Muscle of arm (tissue), 14 donors: Measurements from ENCODE around the gene SLC35E1. TPM values are rescaled to one million over a fixed set of nuclear protein-coding genes. Genes with fewer than 3 reads are reported as not detected.

Source experiments
- DNase-seq: peaks from one replicate; pipeline ENCODE4 v3.0.0-alpha.2; 2013
- long read RNA-seq, 11 donors: transcript quantifications; one replicate each; lab custom pipeline, GENCODE V29; 2026
- polyA plus RNA-seq, 12 donors: library from polyadenylated mRNA; unstranded; fragments of 120-200 nt; gene quantifications; one replicate each; pipeline ENCODE4 v1.2.1, GENCODE V29; 2013; ENCODE audit not compliant: insufficient read length in 12 of 12

Gene SLC35E1
- 10 to 100 TPM in 11 of 12 donors, not detected in 1; 27.4 to 39.6 (median 30.9) TPM for polyA plus RNA-seq
- long read RNA-seq, donor 1, full-length matches to known transcripts: 9 of 22 reads
- long read RNA-seq, donor 1, partial matches to known transcripts: 13 of 22 reads
- long read RNA-seq, donor 1, other reads (novel, unspliced or antisense): 0 of 22 reads
- long read RNA-seq, donor 2, full-length matches to known transcripts: 5 of 12 reads
- long read RNA-seq, donor 2, partial matches to known transcripts: 7 of 12 reads
- long read RNA-seq, donor 2, other reads (novel, unspliced or antisense): 0 of 12 reads
- long read RNA-seq, donor 3, full-length matches to known transcripts: 7 of 7 reads
- long read RNA-seq, donor 3, partial matches to known transcripts: 0 of 7 reads
- long read RNA-seq, donor 3, other reads (novel, unspliced or antisense): 0 of 7 reads
- long read RNA-seq, donor 4, full-length matches to known transcripts: 4 of 4 reads
- long read RNA-seq, donor 4, partial matches to known transcripts: 0 of 4 reads
- long read RNA-seq, donor 4, other reads (novel, unspliced or antisense): 0 of 4 reads
- long read RNA-seq, donor 5, full-length matches to known transcripts: 9 of 9 reads
- long read RNA-seq, donor 5, partial matches to known transcripts: 0 of 9 reads
- long read RNA-seq, donor 5, other reads (novel, unspliced or antisense): 0 of 9 reads
- long read RNA-seq, donor 6, full-length matches to known transcripts: 9 of 15 reads
- long read RNA-seq, donor 6, partial matches to known transcripts: 6 of 15 reads
- long read RNA-seq, donor 6, other reads (novel, unspliced or antisense): 0 of 15 reads
- long read RNA-seq, donor 7, full-length matches to known transcripts: 4 of 4 reads
- long read RNA-seq, donor 7, partial matches to known transcripts: 0 of 4 reads
- long read RNA-seq, donor 7, other reads (novel, unspliced or antisense): 0 of 4 reads
- long read RNA-seq, donor 8, full-length matches to known transcripts: 11 of 24 reads
- long read RNA-seq, donor 8, partial matches to known transcripts: 13 of 24 reads
- long read RNA-seq, donor 8, other reads (novel, unspliced or antisense): 0 of 24 reads
- long read RNA-seq, donor 9, partial matches to known transcripts: 5 of 6 reads
- long read RNA-seq, donor 9, other reads (novel, unspliced or antisense): 0 of 6 reads
- long read RNA-seq, donor 10, full-length matches to known transcripts: 6 of 16 reads
- long read RNA-seq, donor 10, partial matches to known transcripts: 10 of 16 reads
- long read RNA-seq, donor 10, other reads (novel, unspliced or antisense): 0 of 16 reads
- long read RNA-seq, donor 11, full-length matches to known transcripts: 16 of 21 reads
- long read RNA-seq, donor 11, partial matches to known transcripts: 5 of 21 reads
- long read RNA-seq, donor 11, other reads (novel, unspliced or antisense): 0 of 21 reads

DNA sequence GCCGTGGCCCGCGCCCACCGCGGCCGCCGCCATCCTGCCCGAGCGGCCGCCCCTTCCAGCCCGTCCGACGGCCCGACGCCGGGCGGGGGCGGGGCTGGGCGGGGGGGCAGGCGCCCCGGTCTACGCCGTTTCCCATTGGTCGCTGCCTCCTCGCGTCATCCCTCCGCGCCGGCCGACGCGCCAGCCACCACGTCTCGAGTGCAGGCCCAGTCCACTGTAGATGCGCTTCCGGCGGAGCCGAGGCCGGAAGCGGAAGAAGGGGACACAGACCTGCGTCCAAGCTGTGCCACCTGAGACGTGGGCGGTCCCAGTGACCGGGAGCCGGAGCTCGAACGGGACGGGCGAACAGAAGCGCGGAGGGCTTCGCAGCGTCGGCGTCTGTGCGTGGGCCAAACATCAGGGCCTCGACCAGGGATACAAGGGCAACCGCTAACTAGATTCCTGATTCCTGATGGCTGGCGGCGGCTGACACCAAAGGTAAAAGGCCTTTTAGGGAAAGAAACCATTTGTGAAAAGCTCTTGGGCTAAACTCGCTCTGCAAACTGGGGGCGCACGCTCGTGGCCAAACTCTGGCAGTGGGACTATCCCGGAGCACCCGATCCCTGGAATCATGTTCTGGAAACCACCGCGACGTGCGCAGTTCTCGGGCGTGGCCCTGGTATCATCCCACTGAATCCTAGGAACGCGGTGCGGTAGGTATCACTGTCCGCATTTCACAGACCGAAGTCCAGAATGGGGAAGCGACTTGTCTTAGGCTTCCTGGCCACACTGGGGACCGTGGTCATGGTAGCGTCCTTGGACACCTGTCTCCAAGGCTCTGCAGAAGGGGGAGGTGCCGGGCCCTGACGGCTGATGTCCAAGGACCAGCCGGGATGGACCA, at the start of gene SLC35E1:
Gene SLC35E1, minus strand, starts transcription at position 84 of the 880 bp plus-strand sequence. Its CDS starts 51 bp downstream, at position 33.
- peak; percentile 94 for DNase-seq

DNA sequence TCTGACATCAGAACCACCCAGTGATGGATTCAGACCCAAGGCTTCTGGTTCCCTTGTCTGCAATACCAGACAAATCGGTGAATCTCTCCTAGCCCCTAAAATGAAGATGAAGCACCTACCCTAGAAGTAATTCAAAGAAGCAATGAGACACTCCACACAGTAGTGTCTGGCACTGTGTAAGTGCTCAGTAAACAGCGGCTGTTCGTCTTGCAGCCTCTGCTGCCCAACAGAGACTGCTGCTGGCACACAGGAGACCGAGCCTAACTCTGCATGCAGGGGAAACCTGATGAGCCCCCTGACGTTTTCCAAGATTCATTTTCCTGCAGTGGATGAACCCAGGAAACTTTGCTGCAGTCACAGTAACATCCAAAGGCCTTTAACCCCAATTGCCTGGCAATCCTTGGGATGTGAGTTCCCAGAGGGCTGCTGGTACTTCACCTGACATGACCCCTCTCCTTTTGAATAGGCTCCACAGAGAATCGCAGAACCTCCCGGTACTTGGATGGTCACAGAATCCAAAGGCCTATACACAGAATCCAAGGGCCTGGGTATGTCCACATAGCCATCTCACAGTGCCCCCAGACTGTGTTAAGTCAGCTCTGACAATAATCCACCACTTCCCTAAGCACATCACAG, 49.1 kb upstream of the SLC35E1 start:
- no peak for DNase-seq

DNA sequence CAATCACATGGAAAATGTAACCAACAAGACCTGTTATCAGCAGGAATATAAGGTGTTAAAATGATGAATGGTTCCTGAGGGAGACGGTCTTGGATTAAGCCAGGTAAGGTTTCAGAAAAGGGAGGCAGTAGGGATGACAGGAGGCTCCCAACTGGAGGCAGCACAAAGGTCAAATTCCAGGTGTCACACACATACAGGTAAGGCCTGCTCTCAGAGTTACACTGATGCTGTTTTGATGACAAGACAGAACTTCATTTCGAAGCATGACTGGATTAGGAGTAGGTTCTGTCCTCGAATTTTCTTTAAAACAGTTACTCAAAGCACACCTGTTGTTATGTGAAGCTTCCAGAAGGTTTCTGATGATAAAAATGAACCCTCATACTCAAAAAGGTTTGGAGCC, 48.4 kb upstream of the SLC35E1 start:
- no peak for DNase-seq

DNA sequence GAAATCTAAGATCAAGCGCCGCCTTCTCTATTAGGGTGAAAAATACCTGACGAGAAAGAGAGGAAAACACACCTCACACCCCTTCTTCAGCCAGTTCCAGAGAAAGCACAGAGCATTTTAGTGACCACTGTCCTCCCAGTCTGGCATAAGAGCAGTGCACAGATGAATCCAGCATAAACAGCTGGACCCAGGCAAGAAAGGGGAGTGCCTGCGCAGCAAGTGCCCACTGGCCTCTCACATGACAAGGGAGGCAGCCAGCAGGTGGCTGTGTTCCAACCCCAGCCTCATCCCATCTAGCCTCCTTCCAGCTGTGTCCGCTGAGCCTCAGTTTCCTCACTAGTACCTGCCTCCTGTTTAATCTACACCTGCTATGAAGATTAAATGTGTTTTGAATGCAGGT, 47.8 kb upstream of the SLC35E1 start:
- no peak for DNase-seq

DNA sequence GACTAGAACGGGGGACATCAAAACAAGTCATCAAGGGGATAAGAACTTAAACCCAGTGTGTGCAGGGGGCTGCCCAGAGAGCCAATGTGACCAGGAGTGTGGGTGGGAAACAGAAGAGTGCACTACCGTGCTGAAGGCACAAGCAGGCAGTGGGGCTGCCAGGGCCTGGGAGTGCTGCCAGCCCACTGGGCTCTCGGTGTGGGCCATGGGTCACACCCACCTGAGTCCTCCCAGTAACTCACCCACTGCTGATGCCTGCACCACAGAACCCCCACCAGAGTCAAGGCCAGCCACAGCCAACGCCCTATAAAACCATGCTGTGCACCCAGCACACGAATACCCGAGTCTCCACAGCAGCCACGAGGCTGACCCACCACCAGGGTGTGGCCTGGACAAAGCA, 47.2 kb upstream of the SLC35E1 start:
- DNase-seq: no peak

DNA sequence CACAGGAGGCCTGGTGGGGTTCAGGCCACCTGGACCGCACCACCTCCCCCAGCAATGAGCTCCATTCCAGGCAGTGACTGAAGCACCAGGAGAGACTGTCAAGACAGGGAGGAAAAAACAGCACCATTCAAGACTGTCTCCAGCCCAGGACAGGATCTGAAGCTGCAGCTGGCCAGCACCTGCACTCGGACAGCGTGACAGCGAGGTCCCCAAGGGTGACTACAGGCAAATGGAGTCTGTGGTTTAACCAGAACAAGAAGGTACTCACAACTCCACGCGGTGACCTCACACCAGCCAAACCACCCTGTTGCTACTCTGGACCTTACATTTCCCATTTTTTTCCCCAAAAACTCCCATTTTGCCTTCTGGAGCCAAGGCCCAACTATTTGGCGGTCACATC, 46.0 kb upstream of the SLC35E1 start:
- no peak for DNase-seq

DNA sequence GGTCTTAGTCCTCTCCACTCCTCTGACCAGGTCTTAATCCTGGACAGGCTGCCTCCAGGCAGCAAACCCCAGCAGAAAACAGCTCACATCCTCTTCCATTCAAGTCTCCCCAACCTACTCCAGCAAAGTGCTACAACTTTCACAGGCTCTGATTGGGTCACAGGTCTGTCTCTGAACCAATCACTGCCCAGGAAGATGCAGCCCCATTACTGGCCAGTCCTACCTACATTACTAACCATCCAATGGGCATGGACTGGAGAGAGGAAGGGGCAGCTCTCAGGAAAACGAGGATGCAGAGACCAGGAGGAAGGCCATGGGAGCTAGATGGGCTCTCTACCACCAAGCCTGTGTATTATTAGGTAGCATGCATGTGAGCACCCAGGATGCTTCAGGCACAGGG, 43.6 kb upstream of the SLC35E1 start:
- no peak for DNase-seq

DNA sequence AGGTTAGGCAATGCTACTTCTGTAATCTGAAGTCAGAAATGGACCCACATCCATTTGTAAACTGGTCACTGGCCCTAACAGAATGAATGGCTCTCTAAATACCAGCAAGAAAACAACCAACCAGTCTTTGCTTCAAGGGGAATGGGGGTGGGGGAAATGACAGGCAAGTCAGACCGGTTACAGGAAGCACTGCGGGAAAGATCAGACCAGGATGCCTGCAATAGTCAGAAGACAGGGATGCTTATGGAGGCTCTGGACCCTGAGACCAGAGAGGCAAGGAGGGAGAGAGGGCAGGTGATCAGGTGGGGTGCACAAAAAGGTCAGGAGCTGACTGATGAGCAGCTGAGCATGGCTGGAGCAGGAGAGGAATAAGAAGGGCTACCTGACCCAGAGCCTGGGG, 42.7 kb upstream of the SLC35E1 start:
- no peak for DNase-seq

DNA sequence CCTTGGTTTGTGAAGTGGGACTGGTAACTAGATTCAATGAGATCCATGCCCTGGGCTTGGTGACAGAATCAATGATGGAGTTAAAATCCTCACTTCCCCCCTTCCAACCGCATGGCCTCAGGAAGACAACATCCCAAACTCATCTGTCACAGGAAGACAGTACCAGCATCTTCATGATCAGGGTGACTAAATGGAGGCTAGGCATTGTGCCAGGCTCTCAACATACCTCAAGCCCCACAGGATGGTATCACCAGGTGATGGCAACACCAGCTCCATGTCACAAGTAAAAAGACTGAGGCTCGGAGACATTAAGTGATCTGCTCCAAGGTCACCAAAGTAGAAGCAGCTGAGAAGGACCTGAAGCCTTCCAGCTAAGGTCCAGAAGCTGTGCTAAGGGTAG, 41.6 kb upstream of the SLC35E1 start:
- no peak for DNase-seq

DNA sequence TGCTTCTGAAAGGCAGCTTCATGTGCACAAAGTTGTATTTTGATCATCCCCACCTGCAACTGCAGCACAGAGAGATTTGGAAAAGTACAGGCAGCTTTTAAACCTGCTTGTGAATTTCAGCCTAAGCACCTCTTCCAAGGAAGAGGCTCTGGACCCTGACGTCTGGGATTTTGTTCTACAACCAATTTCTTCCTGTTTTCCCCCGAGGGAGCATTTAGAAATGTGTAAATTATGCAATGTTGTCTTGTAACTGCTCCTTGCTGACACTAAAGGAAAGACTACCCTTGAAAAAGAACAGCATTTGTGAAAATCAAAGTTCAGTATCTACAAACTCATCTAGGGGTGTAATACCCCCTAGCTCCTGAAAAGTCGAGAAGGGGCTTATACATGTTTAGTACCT, 40.4 kb upstream of the SLC35E1 start:
- DNase-seq: no peak

DNA sequence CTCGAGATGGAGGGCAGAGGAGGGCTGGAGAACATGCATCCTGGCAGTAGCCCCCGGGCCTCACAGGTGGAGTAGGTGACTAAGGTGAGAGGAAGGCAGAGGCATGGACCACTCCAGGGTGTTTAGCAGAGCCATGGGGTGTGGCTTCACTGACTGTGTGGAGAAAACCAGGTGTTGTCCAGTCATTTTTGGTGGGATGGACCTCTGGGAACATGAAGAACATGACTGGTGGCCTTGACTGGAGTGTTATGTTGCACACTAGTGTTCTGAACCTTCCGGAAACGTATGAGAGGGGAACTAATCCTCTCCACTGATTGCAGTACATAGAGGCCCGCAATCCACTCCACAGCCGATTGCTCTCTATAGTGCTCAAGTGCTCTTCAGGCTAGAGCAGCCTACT, 38.9 kb upstream of the SLC35E1 start:
- DNase-seq: no peak

DNA sequence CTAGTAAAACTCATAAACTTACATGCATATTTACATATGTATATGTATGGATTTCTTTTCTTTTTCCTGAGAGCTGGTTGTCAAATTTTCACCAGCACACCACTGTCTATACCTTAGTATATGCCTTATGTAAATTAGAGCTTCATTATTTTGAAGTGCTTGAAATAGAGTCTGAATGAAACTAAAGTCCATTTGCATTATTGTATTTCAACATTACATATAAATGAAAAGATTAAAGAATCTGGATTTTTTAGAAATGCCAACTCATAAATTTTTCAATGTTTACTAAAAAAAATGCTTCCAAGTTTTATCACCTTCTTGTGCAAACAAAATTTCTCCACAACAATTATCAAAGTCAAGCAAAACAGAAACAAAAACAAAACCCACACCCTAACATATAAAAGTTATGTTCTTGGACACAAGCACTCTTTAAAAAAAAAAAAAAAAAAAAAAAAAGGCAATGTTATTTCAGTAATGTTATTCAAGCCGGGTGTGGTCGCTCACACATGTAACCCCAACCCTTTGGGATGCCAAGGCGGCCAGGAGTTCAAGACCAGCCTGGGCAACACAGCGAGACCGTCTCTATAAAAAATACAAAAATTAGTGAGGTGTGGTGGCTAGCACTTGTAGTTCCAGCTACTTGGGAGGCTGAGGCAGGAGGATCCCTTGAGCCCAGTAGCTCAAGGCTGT, 37.4 kb upstream of the SLC35E1 start:
- DNase-seq: no peak

DNA sequence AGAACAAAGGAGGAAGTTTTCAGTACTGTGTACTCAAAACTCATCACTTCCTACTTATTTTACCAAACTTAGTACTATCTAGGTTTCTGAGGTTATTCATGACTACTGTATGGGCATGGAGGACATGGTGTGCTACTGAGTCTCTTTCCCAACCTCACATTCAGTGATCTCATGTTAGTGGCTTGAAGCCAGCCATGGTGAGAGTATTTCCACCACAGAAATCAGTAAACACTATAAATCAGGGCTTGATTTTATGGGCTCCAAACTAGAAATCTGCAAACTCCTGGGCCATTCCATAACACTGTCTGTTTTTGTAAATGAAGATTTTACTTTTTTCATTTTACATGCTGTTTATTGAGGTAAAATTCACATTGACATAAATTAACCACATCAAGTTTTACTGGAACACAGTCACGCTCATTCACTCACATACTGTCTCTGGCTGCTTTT, 36.1 kb upstream of the SLC35E1 start:
- DNase-seq: no peak

DNA sequence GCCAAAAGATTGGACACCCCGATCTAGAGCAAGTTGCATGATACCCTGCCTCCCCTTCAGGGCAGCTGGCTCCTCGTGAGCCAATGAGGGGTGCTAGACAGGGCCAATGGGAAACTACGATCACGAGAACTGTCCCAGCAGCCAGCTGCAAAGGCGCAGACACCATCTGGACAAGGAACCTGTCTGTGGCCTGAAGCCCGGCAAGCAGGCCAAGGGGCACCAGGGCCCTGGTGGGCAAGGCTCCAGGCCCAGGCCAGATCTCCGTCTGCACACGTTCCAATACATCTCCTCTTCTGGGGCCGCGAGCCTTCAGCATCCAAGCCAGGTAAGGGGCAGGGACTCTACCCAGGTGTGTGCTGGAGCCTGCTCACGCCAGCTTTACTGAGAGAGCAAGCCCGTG, 35.6 kb upstream of the SLC35E1 start:
- DNase-seq: no peak

DNA sequence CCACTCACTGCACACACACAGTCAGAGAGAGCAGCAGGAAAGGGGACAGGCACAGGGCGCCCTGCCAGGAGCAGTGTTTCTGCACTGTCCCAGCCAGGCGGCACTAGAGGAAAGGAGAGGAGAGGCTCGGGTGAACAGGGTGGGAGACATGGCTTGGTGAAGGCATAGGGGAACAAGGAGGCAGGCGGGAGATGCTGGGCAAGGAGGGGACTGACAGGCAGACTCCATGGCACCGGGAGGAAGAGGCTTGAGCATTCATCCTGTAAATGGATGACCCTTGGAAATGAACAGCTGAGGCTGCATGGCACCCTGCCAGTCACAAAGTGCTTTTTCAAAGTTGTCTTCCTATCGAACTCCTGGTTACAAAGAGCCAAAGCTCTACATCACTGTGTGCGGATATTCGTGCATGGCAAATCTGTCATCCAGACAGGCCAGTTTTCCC, 33.4 kb upstream of the SLC35E1 start:
- DNase-seq: no peak

DNA sequence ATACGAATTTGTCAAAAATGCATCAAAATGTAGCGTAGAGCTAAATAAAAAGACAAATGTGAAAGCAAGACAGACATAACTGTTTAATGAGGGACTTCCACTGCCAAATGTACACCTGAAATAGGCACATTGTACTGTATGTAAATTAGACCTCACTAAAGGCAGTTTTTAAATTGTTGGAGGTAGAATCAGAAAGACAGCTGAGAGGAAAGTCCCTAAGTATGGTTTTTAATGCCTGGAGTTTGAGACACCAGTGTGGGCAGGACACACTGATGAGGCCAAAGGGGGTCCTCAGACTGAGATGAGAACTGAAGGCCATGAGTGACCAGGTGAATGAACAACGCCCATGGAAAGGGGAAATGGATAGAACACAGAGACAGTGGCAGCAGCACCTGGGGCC, 32.9 kb upstream of the SLC35E1 start:
- DNase-seq: no peak

DNA sequence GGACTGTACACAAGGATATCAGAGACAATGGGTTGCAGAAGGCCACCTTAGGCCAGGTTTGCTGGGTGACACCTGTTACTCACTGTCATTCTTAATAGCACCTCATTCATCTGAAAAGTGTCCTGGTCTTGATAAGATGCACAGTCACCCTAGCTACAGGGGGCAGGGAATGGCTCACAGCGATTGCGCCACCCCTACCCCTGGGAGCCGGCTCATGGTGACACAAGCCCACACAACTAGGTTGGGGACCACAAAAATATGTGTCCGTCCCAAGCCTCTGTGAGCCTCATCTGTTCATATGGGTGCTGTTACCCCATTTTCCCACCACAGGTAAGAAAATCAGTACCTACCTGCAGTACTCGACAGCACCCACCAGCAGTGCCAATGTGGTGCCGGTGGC, 32.4 kb upstream of the SLC35E1 start:
- no peak for DNase-seq

DNA sequence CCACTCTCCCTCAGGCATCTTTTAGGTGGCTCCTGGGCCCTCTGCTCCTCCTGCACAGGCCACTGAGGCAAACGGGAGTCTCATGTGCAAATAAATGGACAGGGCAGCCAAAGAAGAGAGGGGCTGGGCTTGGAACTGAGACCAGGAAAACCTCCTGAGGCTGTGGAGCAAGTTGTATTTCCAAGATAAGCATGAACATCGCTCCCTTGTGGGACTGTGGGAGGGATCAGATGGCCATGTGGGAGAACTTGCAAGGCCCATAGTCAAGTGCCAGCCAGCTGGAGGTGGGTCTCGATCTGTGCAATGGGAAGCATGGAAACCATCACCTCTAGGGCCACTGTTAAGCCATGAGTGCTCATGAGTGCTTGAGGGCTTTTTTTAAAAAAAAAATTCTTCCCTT, 30.9 kb upstream of the SLC35E1 start:
- DNase-seq: no peak

DNA sequence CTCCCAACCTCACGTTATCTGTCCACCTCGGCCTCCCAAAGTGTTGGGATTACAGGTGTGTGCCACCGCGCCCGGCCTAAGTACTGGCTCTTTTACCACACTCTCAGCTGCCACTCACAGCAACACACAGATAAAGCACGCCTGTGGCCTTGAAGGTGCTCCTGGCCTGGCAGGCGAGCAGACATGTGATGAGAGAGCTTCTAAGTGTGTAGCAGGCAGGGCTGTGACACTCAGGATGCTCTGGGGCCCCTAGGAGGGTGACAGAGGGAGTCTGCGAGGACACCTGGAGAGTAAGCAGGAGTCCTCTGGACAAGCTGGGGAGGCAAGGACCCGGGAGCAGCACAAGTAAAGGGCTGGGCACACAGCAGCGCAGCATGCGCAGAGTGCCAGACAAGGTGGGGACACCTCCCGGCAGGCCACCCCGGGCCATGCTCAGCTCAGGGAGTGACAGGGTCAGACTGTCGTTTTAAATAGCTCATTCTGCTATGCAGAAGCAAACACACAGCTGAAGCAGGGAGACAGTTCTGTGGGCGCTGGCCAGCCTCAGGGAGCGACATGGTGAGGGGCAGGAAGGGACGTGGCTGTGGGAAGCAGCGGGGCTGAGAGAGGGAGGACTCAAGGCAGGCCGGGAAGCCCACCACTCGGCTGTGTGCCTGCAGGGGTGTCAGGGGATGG, 29.3 kb upstream of the SLC35E1 start:
- DNase-seq: no peak
